Activated CD8-positive, alpha-beta memory T cell treated with anti-CD3 and anti-CD28 coated beads for 48 hours (primary cell): ENCODE results near the gene TM2D1.
A peak's percentile ranks its signal among the peaks of the same experiment; 100 is the strongest.

ENCODE experiments used
- DNase-seq, 3 experiments: peaks; one replicate each; pipeline ENCODE4 v3.0.0-alpha.2; 2020; ENCODE audit warnings: low read depth in 2 of 3, low spot score in 2 of 3

Gene TM2D1

GRCh38 chr1:61645476-61645875 lies 79.5 kb downstream of the TM2D1 start:
- no peak for DNase-seq

GRCh38 chr1:61644303-61644702 lies 80.6 kb downstream of the TM2D1 start:
- DNase-seq: no peak

- no peak for DNase-seq
Measured at GRCh38 chr1:61642475-61643232, 82.3 kb downstream of the TM2D1 start.

- peak; percentile 11 to 47 (median 19) for DNase-seq
Measured at GRCh38 chr1:61641578-61642336, 83.2 kb downstream of the TM2D1 start.

- DNase-seq: no peak
Measured at GRCh38 chr1:61640531-61641530, 84.1 kb downstream of the TM2D1 start.

GRCh38 chr1:61639608-61640336 lies 85.2 kb downstream of the TM2D1 start:
- no peak for DNase-seq

GRCh38 chr1:61638911-61639605 lies 85.9 kb downstream of the TM2D1 start:
- no peak for DNase-seq

GRCh38 chr1:61638296-61638695 lies 86.6 kb downstream of the TM2D1 start:
- DNase-seq: no peak

GRCh38 chr1:61637470-61637869 lies 87.5 kb downstream of the TM2D1 start:
- no peak for DNase-seq

GRCh38 chr1:61636814-61637213 lies 88.1 kb downstream of the TM2D1 start:
- DNase-seq: no peak

- no peak for DNase-seq
Measured at GRCh38 chr1:61636376-61636775, 88.6 kb downstream of the TM2D1 start.

GRCh38 chr1:61635557-61635956 lies 89.4 kb downstream of the TM2D1 start:
- no peak for DNase-seq

GRCh38 chr1:61631436-61631835 lies 93.5 kb downstream of the TM2D1 start:
- no peak for DNase-seq
